K562 (cell line): ENCODE data around the gene EBF4. TPM values are rescaled to one million over a fixed set of nuclear protein-coding genes. Genes with fewer than 3 reads are reported as not detected.

Experiments
- ATAC-seq: fragments of 200-7000 bp; cut with Tn5 transposase; 3 replicates; pipeline ENCODE4 v1.9.1; 2020; ENCODE audit warnings: moderate library complexity
- BruUV-seq: library from RNA; stranded (reverse); fragments of 400-500 nt; replicated peaks from 2 replicates; lab custom pipeline; 2021; lab: Mats Ljungman, UMichigan
- CTCF ChIA-PET: fragments of 300-600 bp; formaldehyde crosslinking; extraction: SDS; loops from one replicate; lab custom pipeline; 2021; ENCODE audit warnings: low intra/inter-chr PET ratio; lab: Yijun Ruan, JAX
- POLR2A ChIA-PET: fragments of 300-600, 350-650 bp; sonication (Branson Sonifier 250); formaldehyde crosslinking; extraction: SDS; loops from one replicate; lab custom pipeline; 2021; ENCODE audit warnings: antibody characterized with exemption, inconsistent platforms; lab: Yijun Ruan, JAX
- DNase-seq, 4 experiments: peaks; one replicate each; pipeline versions ENCODE4 v3.0.0 to v3.0.0-alpha.2; 2011 to 2018; ENCODE audit warnings: low spot score in 3 of 4, mixed read lengths in 3 of 4; ENCODE audit errors: extremely low read depth in 1 of 4
- FAIRE-seq: peaks from 2 replicates; lab custom pipeline; 2011; peaks lifted over from hg19 to GRCh38; lab: Jason Lieb, UNC
- H2AFZ ChIP-seq: 2 replicates; pipeline ENCODE4 v1.6.0; 2011; ENCODE audit warnings: low read depth, low read length, control low read depth, inconsistent platforms
- H3K27ac ChIP-seq: fragments of 200-600 bp; 3 replicates; pipeline ENCODE4 v1.8.0; 2011; ENCODE audit warnings: low read depth, mild to moderate bottlenecking, control low read depth, inconsistent platforms, low read length, moderate library complexity, mixed read lengths; ENCODE audit errors: extremely low read depth
- H3K27me3 ChIP-seq, 2 experiments: fragments of 300-600 bp in 1 of 2; 2 replicates in 1 of 2; 3 replicates in 1 of 2; pipeline versions ENCODE4 v1.6.0 to v1.8.0; 2011; ENCODE audit warnings: inconsistent platforms in 2 of 2, low read length in 2 of 2, mild to moderate bottlenecking in 1 of 2, mixed read lengths in 1 of 2, moderate library complexity in 1 of 2; ENCODE audit not compliant: control insufficient read depth in 2 of 2, insufficient read depth in 2 of 2
- H3K36me3 ChIP-seq: fragments of 300-600 bp; 3 replicates; pipeline ENCODE4 v1.8.0; 2011; ENCODE audit warnings: mild to moderate bottlenecking, low read length, inconsistent platforms; ENCODE audit not compliant: control insufficient read depth, insufficient read depth
- H3K4me1 ChIP-seq, 2 experiments: fragments of 200-600 bp in 1 of 2; replicated peaks in 1 of 2; 2 replicates in 1 of 2; 3 replicates in 1 of 2; pipeline versions ENCODE4 v1.5.1 to v1.8.0; 2011; ENCODE audit warnings: inconsistent platforms in 2 of 2, low read length in 2 of 2, mild to moderate bottlenecking in 1 of 2, mixed read lengths in 1 of 2, moderate library complexity in 1 of 2; ENCODE audit not compliant: control insufficient read depth in 2 of 2, insufficient read depth in 2 of 2
- H3K4me2 ChIP-seq: 2 replicates; pipeline ENCODE4 v1.6.1; 2011; ENCODE audit warnings: low read length, control low read depth, inconsistent platforms, mixed read lengths; ENCODE audit not compliant: insufficient read depth
- H3K4me3 ChIP-seq: fragments of 200-600 bp; sonication (generic), shearing (Covaris generic); 2 replicates; pipeline ENCODE4 v1.5.1; 2016; ENCODE audit warnings: control low read depth, inconsistent platforms
- H3K79me2 ChIP-seq: fragments of 200-600 bp; 3 replicates; pipeline ENCODE4 v1.8.0; 2011; ENCODE audit warnings: low read length, inconsistent platforms; ENCODE audit not compliant: control insufficient read depth, insufficient read depth
- H3K9ac ChIP-seq, 2 experiments: 2 replicates each; pipeline versions ENCODE4 v1.6.0 to v1.6.1; 2011; ENCODE audit warnings: low read depth in 2 of 2, low read length in 2 of 2, control low read depth in 1 of 2, inconsistent platforms in 1 of 2, mild to moderate bottlenecking in 1 of 2, mixed read lengths in 1 of 2; ENCODE audit not compliant: insufficient read depth in 1 of 2
- H3K9me1 ChIP-seq: one replicate; pipeline ENCODE4 v1.6.0; 2011; ENCODE audit warnings: inconsistent platforms, mild to moderate bottlenecking, low read length, moderate library complexity; ENCODE audit not compliant: control insufficient read depth, insufficient read depth
- H3K9me3 ChIP-seq: replicated peaks from 2 replicates; pipeline ENCODE4 v1.5.1; 2011; ENCODE audit warnings: low read depth, low read length, inconsistent platforms; ENCODE audit not compliant: control insufficient read depth, insufficient read depth
- H4K20me1 ChIP-seq: replicated peaks from 2 replicates; pipeline ENCODE4 v1.6.1; 2011; ENCODE audit warnings: low read length, inconsistent platforms, mixed read lengths; ENCODE audit not compliant: control insufficient read depth, insufficient read depth
- BMI1 ChIP-seq: fragments of 150-350 bp; IDR thresholded peaks from 2 replicates; pipeline ENCODE4 v1.6.1; 2014; ENCODE audit warnings: low read length
- MNT ChIP-seq, 2 experiments: fragments of 450-650 bp; conservative IDR thresholded peaks; 2 replicates each; pipeline ENCODE4 v1.6.1; 2017; ENCODE audit warnings: mild to moderate bottlenecking in 2 of 2, moderate library complexity in 2 of 2
- NFIC ChIP-seq: fragments of 450-650 bp; IDR thresholded peaks from 2 replicates; pipeline ENCODE4 v1.6.1; 2017; ENCODE audit warnings: mild to moderate bottlenecking, inconsistent platforms
- NUFIP1 ChIP-seq: fragments of 450-650 bp; IDR thresholded peaks from 2 replicates; pipeline ENCODE4 v1.6.1; 2018; ENCODE audit not compliant: partially characterized antibody
- PHF8 ChIP-seq: fragments of 200-600 bp; sonication (generic); IDR thresholded peaks from 2 replicates; pipeline ENCODE4 v1.6.1; 2012; ENCODE audit warnings: mixed run types, mild to moderate bottlenecking, inconsistent platforms, low read length, moderate library complexity, borderline replicate concordance
- PML ChIP-seq: IDR thresholded peaks from 2 replicates; pipeline ENCODE4 v1.6.1; 2012; ENCODE audit warnings: low read length, inconsistent platforms
- SUPT5H ChIP-seq: fragments of 450-650 bp; IDR thresholded peaks from 2 replicates; pipeline ENCODE4 v1.6.1; 2016
- TCF15 ChIP-seq: fragments of 250-450 bp; sonication (Bioruptor Pico); IDR thresholded peaks from 2 replicates; pipeline ENCODE4 v1.8.0; 2022; ENCODE audit warnings: moderate library complexity, mild to moderate bottlenecking, inconsistent platforms
- ZBTB26 ChIP-seq: fragments of 450-650 bp; formaldehyde crosslinking; IDR thresholded peaks from 2 replicates; pipeline ENCODE4 v1.4.0; 2022; ENCODE audit warnings: missing genetic modification characterization
- ZNF324 ChIP-seq: fragments of 250-450 bp; sonication (Bioruptor Pico); IDR thresholded peaks from 2 replicates; pipeline ENCODE4 v1.4.0; 2020; ENCODE audit warnings: mild to moderate bottlenecking
- ZNF407 ChIP-seq: fragments of 450-650 bp; IDR thresholded peaks from 2 replicates; pipeline ENCODE4 v1.6.1; 2016; ENCODE audit warnings: low read depth
- WGBS: fragments of 100-300 bp; shearing (Covaris generic); methylation state at CpG from one replicate; pipeline ENCODE4 v1.1.6; 2016; ENCODE audit warnings: low coverage, mixed read lengths; ENCODE audit not compliant: insufficient coverage; ENCODE audit errors: missing lambda C conversion rate; 5-methylcytosine and 5-hydroxymethylcytosine counted together
- in situ Hi-C: fragments of 300-500 bp; cut with MboI; formaldehyde crosslinking; loops from 4 replicates; pipeline ENCODE4 v1.15.0; 2018; ENCODE audit warnings: inconsistent platforms, mixed read lengths
- intact Hi-C: fragments of 100-400 bp; cut with micrococcal nuclease; formaldehyde crosslinking; loops from 2 replicates; pipeline ENCODE4 v1.14.2; 2022
- polyA plus RNA-seq, 8 experiments: library from polyadenylated mRNA; depleted of rRNA in 4 of 8; stranded (reverse) in 5 of 8; unstranded in 3 of 8; fragments of >200 nt; fragmentation: Nextera tagmentation in 2 of 8; fragmentation: Illumina TruSeq in 1 of 8; extraction: Ambion mirVana in 2 of 8; extraction: Trizol in 1 of 8; gene quantifications; 2 replicates each; pipeline versions ENCODE4 v1.2.1 to v1.2.3, GENCODE V29; 2011 to 2014; ENCODE audit warnings: inconsistent platforms in 1 of 8, missing spikeins in 1 of 8
- total RNA-seq, 7 experiments: library from RNA; depleted of rRNA in 6 of 7; stranded (reverse); fragments of >200 nt in 6 of 7; fragmentation: Illumina TruSeq in 2 of 7; extraction: Trizol in 2 of 7; gene quantifications; 2 replicates each; pipeline versions ENCODE4 v1.2.1 to v1.2.3, GENCODE V29; 2011 to 2021; ENCODE audit warnings: low replicate concordance in 1 of 7

Gene EBF4
- total and polyA plus RNA-seq, 9 of the 15 experiments (the other 6 are each of a cell fraction or from before 2014, with no cell fraction given), result 0.09 TPM; not detected in 8

- no peak for DNase-seq
- 0% methylated on average over 8 of the region's 11 CpGs for WGBS
- in situ Hi-C loops (no loop called here), intact Hi-C loops (no loop called here)
- no peak overlapping the region for H3K4me3 ChIP-seq
- no peak overlapping the region for H3K27ac ChIP-seq
- BruUV-seq, result no TSS peak
- H3K9me3 ChIP-seq, result no peaks in the 10 kb centered on the region
- H3K9ac ChIP-seq, result peak overlapping the region in 1 of 2 experiments; percentile 45; a peak in 1 of 4 replicates
- no peak; the same call in 2 of the 3 replicates for ATAC-seq
- ChIA-PET POLR2A (interaction anchor here (0.6 kb wide), 1 partner anchor 143 kb away, joined by 3 read pairs; no protein-coding TSS in a partner anchor), CTCF (no interaction called here)
- H3K4me2 ChIP-seq, result peak overlapping the region; percentile 14; the same call in 1 of the 2 replicates
- H3K4me1 ChIP-seq, result peaks cover 2 to 20% of the 10 kb centered on the region in 2 experiments; a peak in 4 of 5 replicates
- H4K20me1 ChIP-seq, result peaks cover 12% of the 10 kb centered on the region; the same call in 1 of the 2 replicates
- H3K27me3 ChIP-seq, result peaks cover 15 to 57% of the 10 kb centered on the region in 2 experiments; a peak in 4 of 5 replicates
- no peaks in the 10 kb centered on the region for H3K79me2 ChIP-seq
- no peak overlapping the region for H2AFZ ChIP-seq
- no peak for FAIRE-seq
- H3K9me1 ChIP-seq, result no peaks in the 10 kb centered on the region
- no peaks in the 10 kb centered on the region for H3K36me3 ChIP-seq
- no peak for TF ChIP-seq PML
- no peak for TF ChIP-seq MNT (conservative IDR thresholded peaks at IDR 0.05)
- TF ChIP-seq TCF15, result no peak
- no peak for TF ChIP-seq NUFIP1
- no peak for TF ChIP-seq SUPT5H
- no peak for TF ChIP-seq ZNF324 (CRISPR knock-in tag)
- no peak for TF ChIP-seq ZBTB26 (CRISPR knock-in tag)
- no peak for TF ChIP-seq PHF8
- no peak for TF ChIP-seq BMI1
- no peak for TF ChIP-seq NFIC
- no peak for TF ChIP-seq ZNF407
These were observed 102.4 kb downstream of the EBF4 start for GRCh38 chr20:2794866-2795447.
